CD14-positive monocyte (primary cell): ENCODE results near the gene ACACA. TPM values are rescaled to one million over a fixed set of nuclear protein-coding genes. Genes with fewer than 3 reads are reported as not detected.

Source experiments
- DNase-seq, 3 donors: peaks; one replicate each; pipeline ENCODE4 v3.0.0-alpha.2; 2011 to 2022
- H2AFZ ChIP-seq: 2 replicates; pipeline ENCODE4 v1.6.0; 2012; ENCODE audit warnings: mild to moderate bottlenecking, low read depth, low read length, inconsistent platforms; ENCODE audit not compliant: insufficient read depth, poor library complexity, severe bottlenecking
- H3K27ac ChIP-seq, 2 donors: 1 replicate in 1 of 2; 2 replicates in 1 of 2; pipeline ENCODE4 v1.5.1; 2012 to 2013; ENCODE audit warnings: low read length in 2 of 2, control low read depth in 1 of 2, inconsistent platforms in 1 of 2, low read depth in 1 of 2, mild to moderate bottlenecking in 1 of 2
- H3K27me3 ChIP-seq, 2 donors: one replicate each; pipeline versions ENCODE4 v1.6.0 to v1.6.1; 2011 to 2013; ENCODE audit warnings: low read length in 2 of 2; ENCODE audit not compliant: control insufficient read depth in 2 of 2, insufficient read depth in 2 of 2
- H3K36me3 ChIP-seq, 2 donors: replicated peaks in 1 of 2; 1 replicate in 1 of 2; 2 replicates in 1 of 2; pipeline versions ENCODE4 v1.5.1 to v1.6.1; 2012 to 2013; ENCODE audit warnings: low read length in 2 of 2, control low read depth in 1 of 2, inconsistent platforms in 1 of 2, mild to moderate bottlenecking in 1 of 2; ENCODE audit not compliant: insufficient read depth in 2 of 2, control insufficient read depth in 1 of 2
- H3K4me1 ChIP-seq, 2 donors: 1 replicate in 1 of 2; 2 replicates in 1 of 2; pipeline versions ENCODE4 v1.5.1 to v1.6.1; 2012 to 2013; ENCODE audit warnings: low read length in 2 of 2, control low read depth in 1 of 2, inconsistent platforms in 1 of 2, mild to moderate bottlenecking in 1 of 2, moderate library complexity in 1 of 2; ENCODE audit not compliant: insufficient read depth in 2 of 2, control insufficient read depth in 1 of 2
- H3K4me2 ChIP-seq: replicated peaks from 2 replicates; pipeline ENCODE3; 2012; ENCODE audit warnings: low read length, moderate library complexity, mild to moderate bottlenecking; ENCODE audit not compliant: poor library complexity, severe bottlenecking; ENCODE audit errors: extremely low read depth
- H3K4me3 ChIP-seq, 3 experiments: fragments of 200-600 bp in 1 of 3; sonication (generic) in 1 of 3; replicated peaks in 1 of 3; 1 replicate in 2 of 3; 2 replicates in 1 of 3; pipeline ENCODE4 v1.5.1; 2011 to 2013; ENCODE audit warnings: low read length in 3 of 3, mild to moderate bottlenecking in 3 of 3, control low read depth in 2 of 3, low read depth in 2 of 3, inconsistent platforms in 1 of 3, moderate library complexity in 1 of 3
- H3K79me2 ChIP-seq: 2 replicates; pipeline ENCODE4 v1.6.0; 2012; ENCODE audit warnings: mild to moderate bottlenecking, control low read depth, inconsistent platforms, low read length, moderate library complexity; ENCODE audit not compliant: insufficient read depth
- H3K9ac ChIP-seq: 2 replicates; pipeline ENCODE4 v1.6.0; 2017; ENCODE audit warnings: low read length, mild to moderate bottlenecking; ENCODE audit not compliant: insufficient read depth, poor library complexity, severe bottlenecking
- H3K9me3 ChIP-seq, 2 donors: replicated peaks in 1 of 2; 1 replicate in 1 of 2; 2 replicates in 1 of 2; pipeline versions ENCODE4 v1.5.1 to v1.6.1; 2012 to 2013; ENCODE audit warnings: low read length in 2 of 2, control low read depth in 1 of 2; ENCODE audit not compliant: control insufficient read depth in 1 of 2, insufficient read depth in 1 of 2
- H4K20me1 ChIP-seq: 2 replicates; pipeline ENCODE4 v1.6.0; 2012; ENCODE audit warnings: mild to moderate bottlenecking, low read length, control low read depth, moderate library complexity; ENCODE audit not compliant: insufficient read depth
- H3K27ac Mint-ChIP-seq, 7 donors: one replicate each; pipeline ENCODE4 v1.8.0; 2020; ENCODE audit warnings: mild to moderate bottlenecking in 7 of 7, mixed read lengths in 7 of 7, moderate library complexity in 6 of 7, inconsistent platforms in 2 of 7
- H3K27me3 Mint-ChIP-seq, 3 donors: one replicate each; pipeline ENCODE4 v1.8.0; 2021 to 2022; ENCODE audit warnings: low read depth in 3 of 3, mild to moderate bottlenecking in 3 of 3, mixed read lengths in 3 of 3, moderate library complexity in 3 of 3, inconsistent platforms in 1 of 3
- H3K36me3 Mint-ChIP-seq, 2 donors: one replicate each; pipeline ENCODE4 v1.8.0; 2020; ENCODE audit warnings: mixed read lengths in 2 of 2, inconsistent platforms in 1 of 2, mild to moderate bottlenecking in 1 of 2
- H3K4me1 Mint-ChIP-seq: one replicate; pipeline ENCODE4 v1.8.0; 2020; ENCODE audit warnings: mild to moderate bottlenecking, mixed read lengths
- H3K4me3 Mint-ChIP-seq, 2 donors: one replicate each; pipeline ENCODE4 v1.8.0; 2020; ENCODE audit warnings: mild to moderate bottlenecking in 2 of 2, mixed read lengths in 2 of 2, moderate library complexity in 1 of 2
- H3K9me3 Mint-ChIP-seq, 7 donors: one replicate each; pipeline ENCODE4 v1.8.0; 2020 to 2022; ENCODE audit warnings: mixed read lengths in 7 of 7, mild to moderate bottlenecking in 6 of 7, moderate library complexity in 6 of 7, inconsistent platforms in 2 of 7
- CTCF ChIP-seq: fragments of 200-600 bp; IDR thresholded peaks from one replicate; pipeline ENCODE4 v1.8.0; 2022; ENCODE audit warnings: antibody characterized with exemption, mild to moderate bottlenecking
- WGBS: methylation state at CpG from one replicate; pipeline ENCODE4 v1.1.5; 2013; ENCODE audit warnings: missing lambda C conversion rate; ENCODE audit not compliant: insufficient coverage; 5-methylcytosine and 5-hydroxymethylcytosine counted together
- intact Hi-C, 2 donors: fragments of 100-400 bp; cut with micrococcal nuclease; formaldehyde crosslinking; loops; one replicate each; pipeline versions ENCODE4 v1.15.0 to v1.15.1; 2023
- polyA plus RNA-seq, 3 donors: library from polyadenylated mRNA; depleted of rRNA in 1 of 3; unstranded in 2 of 3; stranded (reverse) in 1 of 3; fragments of 300-500 nt in 2 of 3; fragments of >200 nt in 1 of 3; fragmentation: Illumina TruSeq in 2 of 3; gene quantifications; 1 replicate in 2 of 3; 2 replicates in 1 of 3; pipeline ENCODE4 v1.2.3, GENCODE V29; 2012 to 2021

Gene ACACA
- polyA plus RNA-seq, 3 donors, result 3.5 to 4.6 (median 3.8) TPM

DNA sequence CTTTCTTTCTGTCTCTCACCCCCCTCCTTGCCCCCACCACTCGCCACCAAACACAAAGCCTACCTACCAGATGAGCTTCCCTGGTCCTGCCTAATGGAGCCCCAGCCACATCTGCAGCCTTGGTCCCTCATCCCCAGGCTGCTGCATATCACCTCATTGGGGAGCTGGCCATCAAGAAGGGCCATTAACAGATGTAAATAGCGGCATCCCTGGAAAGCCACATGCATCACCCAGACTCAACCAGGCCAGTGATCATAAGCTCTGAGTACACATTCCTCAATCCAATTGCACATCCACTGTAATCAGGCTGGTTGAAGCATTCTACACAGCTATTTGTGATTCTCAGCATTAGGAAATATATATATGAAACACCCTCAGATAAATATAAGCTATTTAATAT lies 242.6 kb downstream of the ACACA start:
- H3K9me3 ChIP-seq, result no peaks in the 10 kb centered on the region
- H3K79me2 ChIP-seq, result no peaks in the 10 kb centered on the region
- no peak for TF ChIP-seq CTCF
- no peaks in the 10 kb centered on the region for H3K27me3 ChIP-seq
- H3K4me3 ChIP-seq, result no peak overlapping the region
- H3K4me3 Mint-ChIP-seq, result no peak overlapping the region
- H4K20me1 ChIP-seq, result no peaks in the 10 kb centered on the region
- peaks cover 6 to 22% of the 10 kb centered on the region in 2 donors for H3K36me3 Mint-ChIP-seq
- H3K9ac ChIP-seq, result no peak overlapping the region
- H3K9me3 Mint-ChIP-seq, result no peaks in the 10 kb centered on the region
- no peak for DNase-seq
- H2AFZ ChIP-seq, result no peak overlapping the region
- no peaks in the 10 kb centered on the region for H3K4me1 ChIP-seq
- no peaks in the 10 kb centered on the region for H3K27me3 Mint-ChIP-seq
- no peak overlapping the region for H3K27ac ChIP-seq
- H3K4me1 Mint-ChIP-seq, result peaks cover 4% of the 10 kb centered on the region
- no peak overlapping the region for H3K27ac Mint-ChIP-seq
- H3K36me3 ChIP-seq, result peaks cover 0 to 4% of the 10 kb centered on the region in 2 donors
- 95% methylated on average over 2 of the region's 2 CpGs for WGBS
- intact Hi-C loops, result no loop called here
- H3K4me2 ChIP-seq, result no peak overlapping the region

DNA sequence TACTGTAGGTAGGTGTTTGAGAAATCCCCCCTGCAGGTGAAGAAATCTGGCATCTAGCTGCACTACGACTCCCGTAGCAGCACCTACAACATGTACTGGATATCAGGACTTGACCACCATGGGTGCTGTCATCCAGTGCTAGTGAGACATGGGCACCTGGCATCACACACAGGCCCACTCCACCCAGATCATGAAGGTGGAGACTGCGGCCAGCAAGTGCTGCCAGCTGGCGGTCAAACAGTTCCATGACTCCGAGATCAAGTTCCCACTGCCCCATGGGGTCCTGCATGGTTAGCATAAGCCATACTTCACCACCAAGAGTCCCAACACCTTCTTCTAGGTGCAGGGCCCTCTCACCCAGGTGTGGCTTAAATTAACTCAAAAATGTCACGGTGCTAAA lies 243.8 kb downstream of the ACACA start:
- H3K27me3 Mint-ChIP-seq, result no peaks in the 10 kb centered on the region
- Histone ChIP-seq H3K79me2 (no peaks in the 10 kb centered on the region), H3K4me2 (no peak overlapping the region), H3K4me3 (no peak overlapping the region), H3K9me3 (no peaks in the 10 kb centered on the region), H3K4me1 (no peaks in the 10 kb centered on the region), H3K27ac (no peak overlapping the region), H3K27me3 (no peaks in the 10 kb centered on the region), H4K20me1 (no peaks in the 10 kb centered on the region), H3K36me3 (peaks cover 0 to 4% of the 10 kb centered on the region in 2 donors), H2AFZ (no peak overlapping the region), H3K9ac (no peak overlapping the region)
- H3K4me3 Mint-ChIP-seq, result no peak overlapping the region
- WGBS, result 99% methylated on average over 6 of the region's 6 CpGs
- TF ChIP-seq CTCF, result no peak
- DNase-seq, result no peak
- H3K9me3 Mint-ChIP-seq, result no peaks in the 10 kb centered on the region
- H3K36me3 Mint-ChIP-seq, result peaks cover 9 to 25% of the 10 kb centered on the region in 2 donors
- intact Hi-C loops, result no loop called here
- no peak overlapping the region for H3K27ac Mint-ChIP-seq
- peaks cover 4% of the 10 kb centered on the region for H3K4me1 Mint-ChIP-seq
